ENCODE data around the gene LY6G5C. TPM values are rescaled to one million over a fixed set of nuclear protein-coding genes. Genes with fewer than 3 reads are reported as not detected.

LY6G5C gene
- total and polyA plus RNA-seq, 12 donors = 1.2 to 3.5 (median 2.0) TPM

DNA sequence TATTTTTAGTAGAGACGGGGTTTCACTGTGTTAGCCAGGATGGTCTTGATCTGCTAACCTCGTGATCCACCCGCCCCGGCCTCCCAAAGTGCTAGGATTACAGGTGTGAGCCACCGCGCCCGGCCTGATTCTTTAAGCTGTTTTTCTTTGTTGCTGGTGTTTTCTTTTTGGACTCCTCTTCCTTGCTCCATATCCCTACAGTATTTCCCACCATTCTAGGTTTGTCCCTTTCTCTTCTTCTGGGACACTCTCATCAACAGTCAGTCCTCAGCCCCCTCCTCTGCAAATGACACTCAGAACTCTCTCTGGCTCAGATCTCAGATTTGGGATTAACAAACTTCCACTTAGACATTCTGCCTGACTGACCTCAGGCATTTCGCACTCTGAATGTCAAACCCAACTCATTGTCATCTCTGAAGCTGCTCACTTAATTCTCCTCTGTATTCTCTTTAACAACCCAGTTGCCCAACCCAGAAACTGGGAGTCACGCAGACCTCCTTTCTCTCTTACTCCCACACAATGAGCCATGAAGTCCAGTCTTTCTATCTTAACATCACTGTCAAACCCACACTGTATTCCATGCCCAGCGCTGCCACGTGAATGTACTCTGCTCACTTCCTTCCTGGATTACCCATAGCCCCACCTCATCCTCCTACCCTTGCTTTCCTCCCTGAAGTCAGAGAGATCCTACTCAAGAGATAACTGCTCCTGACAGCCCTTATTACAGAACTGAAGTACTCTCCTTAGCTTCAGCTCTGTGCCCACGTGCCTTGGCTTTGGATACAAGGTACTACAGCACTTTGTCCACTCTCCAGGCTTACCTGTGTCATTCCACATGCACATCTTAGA, 44.9 kb upstream of the LY6G5C start:
- 84 to 91% methylated on average over 12 of the region's 12 CpGs for WGBS, 2 donors
- Histone ChIP-seq H3K9me3 (no peaks in the 10 kb centered on the region), H3K4me3 (no peak overlapping the region), H3K36me3 (peaks cover 0 to 41% (median 17%) of the 10 kb centered on the region in 9 donors), H3K27me3 (no peaks in the 10 kb centered on the region), H3K4me1 (peaks cover 9 to 44% (median 23%) of the 10 kb centered on the region in 9 donors), H3K27ac (peak overlapping the region in 2 of 10 donors; percentile 19 to 94)
- TF ChIP-seq CTCF (IDR thresholded peaks at IDR 0.05) = no peak
- ATAC-seq (no peak), DNase-seq (no peak)
- intact Hi-C loops (cut with DNase I) = loop anchor here in 6 of 10 donors (5.0 kb wide), 4 partner anchors 42 to 107 kb away; partner anchors contain the start of genes LY6G5C (in 1 of the 6) and VARS1 (in 1 of the 6)

- Histone ChIP-seq H3K9me3 (no peaks in the 10 kb centered on the region), H3K27me3 (no peaks in the 10 kb centered on the region), H3K36me3 (peaks cover 0 to 35% (median 17%) of the 10 kb centered on the region in 9 donors), H3K4me1 (peaks cover 9 to 35% (median 16%) of the 10 kb centered on the region in 9 donors), H3K4me3 (no peak overlapping the region), H3K27ac (peak overlapping the region in 5 of 10 donors; percentile 14 to 60 (median 28))
- DNase-seq = peak; percentile 29 to 36
- intact Hi-C loops (cut with DNase I) = no loop called here
- 81 to 83% methylated on average over 25 of the region's 25 CpGs for WGBS, 2 donors
- ATAC-seq = peak in 3 of 8 donors; percentile 3 to 27 (median 9)
- TF ChIP-seq CTCF (IDR thresholded peaks at IDR 0.05) = no peak
Observed at GRCh38 chr6:31723980-31724691, 43.3 kb upstream of the LY6G5C start.

- H3K27me3 ChIP-seq = no peaks in the 10 kb centered on the region
- ATAC-seq (peak in 2 of 8 donors; percentile 17 to 20), DNase-seq (no peak)
- peak within 1 kb of the TSS in 1 of 10 donors; percentile 2 for H3K4me3 ChIP-seq
- H3K9me3 ChIP-seq = no peaks in the 10 kb centered on the region
- peaks cover 0 to 34% (median 17%) of the 10 kb centered on the region in 9 donors for H3K36me3 ChIP-seq
- peak within 1 kb of the TSS in 5 of 10 donors; percentile 14 to 60 (median 28) for H3K27ac ChIP-seq
- TF ChIP-seq CTCF (IDR thresholded peaks at IDR 0.05) = no peak
- H3K4me1 ChIP-seq = peaks cover 4 to 29% (median 9%) of the 10 kb centered on the region in 9 donors
- 56 to 59% methylated on average over 46 of the region's 46 CpGs for WGBS, 2 donors
- intact Hi-C loops (cut with DNase I) = no loop called here
Observed at GRCh38 chr6:31723245-31723979, 42.5 kb upstream of the LY6G5C start, which contains the start of gene MPIG6B. Gene MPIG6B, plus strand, starts transcription at chr6:31723373. Its CDS starts 11 bp downstream, at chr6:31723384.
